OCI-LY7 (cell line): Measurements from ENCODE around the gene USF2. TPM values are rescaled to one million over a fixed set of nuclear protein-coding genes. Genes with fewer than 3 reads are reported as not detected.

Experiments
- BruUV-seq: library from RNA; stranded (reverse); fragments of 400-500 nt; replicated peaks from 2 replicates; lab custom pipeline; 2021; lab: Mats Ljungman, UMichigan
- CTCF ChIA-PET: fragments of 300-600 bp; sonication (Branson Sonifier 250); formaldehyde crosslinking; loops from one replicate; lab custom pipeline; 2022; ENCODE audit warnings: antibody characterized with exemption; ENCODE audit not compliant: unreplicated experiment; lab: Charles Lee
- POLR2A ChIA-PET: fragments of 300-600 bp; sonication (Branson Sonifier 250); formaldehyde crosslinking; loops from one replicate; lab custom pipeline; 2022; ENCODE audit warnings: antibody characterized with exemption; lab: Charles Lee
- DNase-seq: peaks from one replicate; pipeline ENCODE4 v3.0.0-alpha.2; 2015; ENCODE audit warnings: low spot score
- H2AFZ ChIP-seq: fragments of 200-600 bp; sonication (generic), shearing (Covaris generic); 2 replicates; pipeline ENCODE4 v1.6.1; 2014; ENCODE audit warnings: mild to moderate bottlenecking, antibody characterized with exemption, low read length, moderate library complexity
- H3K27ac ChIP-seq: fragments of 200-600 bp; sonication (generic); 2 replicates; pipeline ENCODE4 v1.5.1; 2014; ENCODE audit warnings: mixed run types, low read depth, mild to moderate bottlenecking, moderate library complexity, low read length, inconsistent platforms; ENCODE audit not compliant: poor library complexity, severe bottlenecking
- H3K36me3 ChIP-seq: fragments of 200-600 bp; sonication (generic); 2 replicates; pipeline ENCODE4 v1.6.1; 2014; ENCODE audit warnings: mild to moderate bottlenecking, antibody characterized with exemption, low read length, moderate library complexity, mixed read lengths; ENCODE audit not compliant: insufficient read depth
- H3K4me1 ChIP-seq: fragments of 200-600 bp; sonication (generic); 2 replicates; pipeline ENCODE4 v1.5.1; 2014; ENCODE audit warnings: mild to moderate bottlenecking, low read length; ENCODE audit not compliant: insufficient read depth, poor library complexity, severe bottlenecking
- H3K4me2 ChIP-seq: fragments of 200-600 bp; sonication (generic); 2 replicates; pipeline ENCODE4 v1.6.1; 2014; ENCODE audit warnings: mild to moderate bottlenecking, low read length
- H3K4me3 ChIP-seq: fragments of 200-600 bp; sonication (generic); 2 replicates; pipeline ENCODE4 v1.5.1; 2014; ENCODE audit warnings: mild to moderate bottlenecking, low read depth, low read length; ENCODE audit not compliant: poor library complexity, severe bottlenecking
- H3K79me2 ChIP-seq: fragments of 200-600 bp; sonication (generic); 2 replicates; pipeline ENCODE4 v1.6.1; 2016; ENCODE audit warnings: low read depth, mild to moderate bottlenecking, low read length, moderate library complexity, mixed read lengths; ENCODE audit not compliant: insufficient read depth
- H3K9me2 ChIP-seq: fragments of 200-600 bp; sonication (generic); 2 replicates; pipeline ENCODE4 v1.6.1; 2016; ENCODE audit warnings: mild to moderate bottlenecking, low read length, mixed read lengths; ENCODE audit not compliant: insufficient read depth
- H3K9me3 ChIP-seq: fragments of 200-600 bp; sonication (generic); 2 replicates; pipeline ENCODE4 v1.6.1; 2014; ENCODE audit warnings: mild to moderate bottlenecking, mixed run types, low read length, mixed read lengths
- H4K20me1 ChIP-seq: fragments of 200-600 bp; sonication (generic); 2 replicates; pipeline ENCODE4 v1.6.1; 2014; ENCODE audit warnings: mild to moderate bottlenecking, antibody characterized with exemption, low read length, moderate library complexity, mixed read lengths; ENCODE audit not compliant: insufficient read depth
- CTCF ChIP-seq: fragments of 200-600 bp; sonication (generic); conservative IDR thresholded peaks from 2 replicates; pipeline ENCODE4 v1.5.1; 2014; ENCODE audit warnings: mild to moderate bottlenecking, antibody characterized with exemption, low read length, moderate library complexity, mixed read lengths
- EZH2phosphoT487 ChIP-seq: fragments of 200-600 bp; sonication (generic); IDR thresholded peaks from 2 replicates; pipeline ENCODE4 v1.6.1; 2018; ENCODE audit warnings: low read depth, borderline replicate concordance, mild to moderate bottlenecking, mixed run types, antibody characterized with exemption, low read length, moderate library complexity, mixed read lengths
- intact Hi-C: fragments of 100-400 bp; cut with micrococcal nuclease; formaldehyde crosslinking; loops from one replicate; pipeline ENCODE4 v1.10.0; 2022; ENCODE audit not compliant: unreplicated experiment
- total RNA-seq, 2 experiments: library from RNA; depleted of rRNA in 1 of 2; stranded (reverse); fragments of >200 nt in 1 of 2; shearing (Covaris generic) in 1 of 2; gene quantifications; 2 replicates each; pipeline ENCODE4 v1.2.3, GENCODE V29; 2014 to 2022

Gene USF2
- total RNA-seq, 2 experiments from 2014 or later = 105 to 155 TPM

DNA sequence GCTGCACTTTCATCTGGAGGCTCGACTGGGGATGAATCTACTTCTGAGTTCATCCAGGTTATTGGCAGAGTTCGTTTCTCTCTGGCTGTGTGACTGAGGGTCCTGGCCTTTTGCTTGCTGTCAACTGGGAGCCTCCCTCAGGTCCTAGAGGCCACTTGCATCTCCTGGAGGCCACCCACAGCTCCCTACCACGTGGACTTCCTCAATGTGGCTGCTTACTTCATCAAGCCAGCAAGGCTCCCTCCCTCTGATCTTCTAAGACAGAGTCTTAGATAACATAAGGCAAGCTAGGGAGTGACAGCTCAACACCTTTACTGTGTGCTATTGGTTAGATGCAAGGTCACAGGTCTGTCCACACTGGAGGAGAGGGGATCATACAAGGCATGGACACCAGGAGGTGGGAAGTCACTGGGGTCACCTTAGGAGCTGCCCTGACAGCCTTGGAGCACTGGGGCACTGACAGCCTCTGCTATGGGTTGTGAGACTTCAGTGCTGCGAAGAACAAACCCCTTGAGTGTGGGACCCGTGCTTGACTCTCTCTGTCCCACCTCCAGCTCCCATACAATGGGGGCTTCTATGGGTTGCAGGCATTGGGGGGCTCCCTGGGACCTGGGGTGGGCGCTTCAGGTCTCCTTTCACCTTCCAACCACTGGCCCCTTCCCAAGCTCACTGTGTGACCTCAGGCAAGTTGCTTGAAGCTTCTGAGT is 45.5 kb upstream of the USF2 start:
- Histone ChIP-seq H3K9me3 (peaks cover 16% of the 10 kb centered on the region; the same call in 1 of the 2 replicates), H3K79me2 (no peaks in the 10 kb centered on the region), H3K27ac (no peak overlapping the region), H3K9me2 (no peaks in the 10 kb centered on the region), H2AFZ (no peak overlapping the region), H3K4me2 (0 out of 2 replicates have a peak overlapping the region, but pooled peaks have one; percentile 36), H3K4me3 (no peak overlapping the region), H3K4me1 (peaks cover 23% of the 10 kb centered on the region), H4K20me1 (no peaks in the 10 kb centered on the region), H3K36me3 (no peaks in the 10 kb centered on the region)
- no TSS peak for BruUV-seq
- no peak for DNase-seq
- intact Hi-C loops = no loop called here
- ChIA-PET CTCF (no interaction called here), POLR2A (no interaction called here)
- no peak for TF ChIP-seq EZH2phosphoT487
- no peak for TF ChIP-seq CTCF

GRCh38 chr19:35223862-35224505 is 44.8 kb upstream of the USF2 start:
- no peak overlapping the region for H3K27ac ChIP-seq
- no peak for DNase-seq
- H3K9me3 ChIP-seq = peaks cover 14% of the 10 kb centered on the region; the same call in 1 of the 2 replicates
- H3K4me2 ChIP-seq = no peak overlapping the region
- no peaks in the 10 kb centered on the region for H3K36me3 ChIP-seq
- H3K79me2 ChIP-seq = no peaks in the 10 kb centered on the region
- no peak overlapping the region for H3K4me3 ChIP-seq
- intact Hi-C loops = no loop called here
- TF ChIP-seq CTCF (no peak), EZH2phosphoT487 (no peak)
- no peaks in the 10 kb centered on the region for H4K20me1 ChIP-seq
- H2AFZ ChIP-seq = no peak overlapping the region
- no peaks in the 10 kb centered on the region for H3K9me2 ChIP-seq
- CTCF ChIA-PET = no interaction called here
- POLR2A ChIA-PET = no interaction called here
- peaks cover 23% of the 10 kb centered on the region for H3K4me1 ChIP-seq
- BruUV-seq = no TSS peak
